HL-60/S4 (cell line): ENCODE data around the gene ZNF672.
"Not testable (repeated sequence)": the region's sequence is repeated elsewhere in the genome, so short reads cannot be mapped to it uniquely, and the experiment has no call there.

ENCODE experiments used
- in situ Hi-C: fragments of 300-500 bp; cut with MboI; formaldehyde crosslinking; loops from 2 replicates; pipeline ENCODE4 v1.14.3; 2022; ENCODE audit warnings: low sequenced_read_pairs

ZNF672 gene

GRCh38 chr1:248837781-248838356, at the start of gene ZNF672:
Gene ZNF672 (plus strand): TSS chr1:248838224. CDS start chr1:248847275, 9,051 bp downstream.
- in situ Hi-C loops: no loop called here

GRCh38 chr1:248788327-248788726, 49.7 kb upstream of the ZNF672 start:
- in situ Hi-C loops: no loop called here

DNA sequence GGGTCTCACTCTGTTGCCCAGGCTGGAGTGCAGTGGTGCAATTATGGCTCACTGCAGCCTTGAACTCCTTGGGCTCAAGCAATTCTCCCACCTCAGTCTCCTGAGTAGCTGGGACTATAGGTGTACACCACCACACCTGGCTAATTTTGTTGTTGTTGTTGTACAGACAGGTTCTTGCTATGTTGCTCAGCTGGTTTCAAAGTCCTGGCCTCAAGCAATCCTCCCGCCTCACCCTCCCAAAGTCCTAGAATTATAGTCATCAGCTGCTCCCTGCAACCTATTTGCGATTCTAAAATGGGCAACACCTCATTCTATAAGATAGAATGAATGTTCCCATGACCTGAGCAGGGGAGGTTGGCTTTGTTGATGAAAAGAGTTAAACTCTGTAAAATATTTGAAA, 48.7 kb upstream of the ZNF672 start:
- in situ Hi-C loops: not testable (repeated sequence)

GRCh38 chr1:248790456-248790855, 47.6 kb upstream of the ZNF672 start:
- in situ Hi-C loops: no loop called here

DNA sequence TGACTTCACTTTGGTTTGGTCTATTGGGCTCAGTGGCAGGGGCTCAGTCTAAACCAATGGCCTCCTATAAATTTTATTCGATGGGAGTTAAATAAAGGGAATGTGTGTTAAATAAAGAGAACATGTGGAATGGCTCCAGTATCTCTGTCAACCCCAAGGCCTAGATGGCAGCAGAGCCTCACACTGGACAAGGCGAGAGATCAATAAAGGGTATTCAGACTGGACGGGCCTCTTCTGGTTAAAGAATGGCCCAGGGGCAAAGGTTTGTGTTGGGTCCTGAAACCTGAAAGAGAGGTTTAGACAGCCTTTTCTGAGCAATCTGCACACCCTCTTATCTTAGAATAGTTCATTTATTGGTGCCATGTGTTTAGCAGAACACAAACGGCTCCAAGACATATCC, 47.0 kb upstream of the ZNF672 start:
- in situ Hi-C loops: no loop called here

GRCh38 chr1:248792342-248792741, 45.7 kb upstream of the ZNF672 start:
- in situ Hi-C loops: no loop called here

- in situ Hi-C loops: no loop called here
Measured at GRCh38 chr1:248793592-248793991, 44.4 kb upstream of the ZNF672 start.

DNA sequence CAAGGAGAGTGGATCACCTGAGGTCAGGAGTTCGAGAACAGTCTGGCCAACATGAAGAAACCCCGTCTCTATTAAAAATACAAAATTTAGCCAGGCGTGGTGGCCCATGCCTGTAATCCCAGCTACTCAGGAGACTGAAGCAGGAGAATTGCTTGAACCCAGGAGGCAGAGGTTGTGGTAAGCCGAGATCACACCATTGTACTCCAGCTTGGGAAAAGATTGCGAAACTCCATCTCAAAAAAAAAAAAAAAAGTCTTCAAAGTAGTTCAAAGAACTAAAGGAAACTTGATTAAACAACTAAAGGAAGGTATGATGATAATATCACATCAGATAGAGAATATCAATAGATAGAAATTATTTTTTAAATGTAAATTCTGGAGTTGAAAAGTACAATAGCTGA, 43.4 kb upstream of the ZNF672 start:
- in situ Hi-C loops: not testable (repeated sequence)

- in situ Hi-C loops: no loop called here
Measured at GRCh38 chr1:248798791-248799190, 39.2 kb upstream of the ZNF672 start.

DNA sequence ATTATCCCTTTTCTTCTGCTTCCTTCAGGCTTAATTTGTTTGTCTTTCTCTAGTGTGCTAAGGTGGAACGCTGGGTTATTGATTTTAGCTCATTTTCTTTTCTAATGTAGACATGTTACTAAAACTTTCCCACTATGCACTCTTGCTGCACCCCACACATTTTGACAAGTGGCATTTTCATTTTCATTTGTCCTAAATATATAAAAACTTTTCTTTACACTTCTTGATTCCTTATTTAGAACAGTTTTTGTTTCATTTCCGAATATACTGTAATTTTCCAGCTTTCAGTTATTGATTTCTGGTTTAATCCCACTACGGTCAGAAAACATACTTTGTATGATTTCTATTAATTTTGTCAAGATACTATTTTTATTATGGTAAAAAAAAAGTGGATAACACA, 37.6 kb upstream of the ZNF672 start:
- in situ Hi-C loops: no loop called here

DNA sequence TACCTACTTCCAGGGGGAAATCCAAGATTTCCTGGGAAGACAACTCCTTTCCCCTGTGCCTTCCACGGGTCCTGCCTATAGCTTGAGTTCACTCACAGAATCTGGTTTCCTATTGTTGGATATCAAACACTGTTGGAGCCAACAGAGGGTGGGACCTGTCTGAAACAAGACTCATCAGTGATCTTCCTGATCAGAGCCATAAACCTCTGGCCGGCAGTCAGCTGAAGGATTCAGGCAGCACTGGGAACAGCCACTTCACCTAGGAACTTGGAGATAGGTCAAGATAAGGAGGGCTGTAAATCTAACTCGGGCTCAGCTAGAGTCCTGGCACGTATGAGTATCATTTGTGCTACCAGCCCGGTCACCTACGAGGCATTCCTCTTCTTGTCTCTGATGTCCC, 35.6 kb upstream of the ZNF672 start:
- in situ Hi-C loops: no loop called here

DNA sequence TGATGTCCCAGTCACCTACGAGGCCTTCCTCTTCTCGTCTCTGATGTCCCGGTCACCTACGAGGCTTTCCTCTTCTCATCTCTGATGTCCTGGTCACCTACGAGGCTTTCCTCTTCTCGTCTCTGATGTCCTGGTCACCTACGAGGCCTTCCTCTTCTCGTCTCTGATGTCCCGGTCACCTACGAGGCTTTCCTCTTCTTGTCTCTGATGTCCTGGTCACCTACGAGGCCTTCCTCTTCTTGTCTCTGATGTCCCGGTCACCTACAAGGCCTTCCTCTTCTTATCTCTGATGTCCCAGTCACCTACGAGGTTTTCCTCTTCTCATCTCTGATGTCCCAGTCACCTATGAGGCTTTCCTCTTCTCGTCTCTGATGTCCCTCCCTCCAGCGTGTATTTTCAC, 34.5 kb upstream of the ZNF672 start:
- in situ Hi-C loops: not testable (repeated sequence)

DNA sequence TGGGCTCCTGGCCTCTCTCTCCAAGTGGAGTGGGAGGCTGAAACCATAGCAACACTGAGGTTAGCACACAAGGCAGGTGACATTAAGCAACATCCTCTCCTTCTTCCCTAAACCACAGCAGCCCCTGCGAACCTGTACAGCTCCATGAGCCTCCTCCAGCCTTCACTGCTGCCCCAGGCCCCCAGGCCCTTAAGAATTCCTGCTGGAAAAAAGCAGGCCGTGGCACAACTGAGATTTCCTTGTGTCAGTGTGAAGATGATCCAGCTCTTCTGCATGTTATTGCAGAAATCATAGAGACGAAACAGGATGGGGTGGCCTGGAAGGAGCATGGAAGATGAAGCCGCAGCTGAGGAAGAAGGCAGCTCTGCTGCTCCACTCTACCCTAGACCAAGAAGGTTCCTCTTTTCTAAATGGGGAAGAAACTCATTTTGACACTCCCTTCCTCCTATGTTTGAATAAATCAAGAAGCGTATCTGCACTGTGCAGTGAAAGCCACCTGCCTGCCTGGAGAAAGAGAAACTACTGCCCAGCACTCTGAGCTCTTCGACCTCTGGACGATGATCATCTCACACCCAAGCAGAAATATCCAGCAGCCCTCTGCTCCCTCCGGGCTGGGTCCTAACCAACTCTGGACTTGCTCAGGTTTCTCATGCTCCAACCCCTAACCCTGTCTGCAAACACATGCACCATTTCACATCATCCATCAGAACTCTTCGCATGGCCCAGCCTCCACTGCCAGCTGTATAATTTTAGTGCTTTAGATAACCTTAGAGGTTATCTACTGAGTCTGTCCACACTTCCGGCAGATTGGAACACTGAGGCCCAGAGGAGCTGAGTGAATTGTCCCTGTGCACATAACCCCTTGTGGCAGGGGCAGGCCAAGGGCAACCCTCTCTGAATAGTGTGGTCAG, 33.0 kb upstream of the ZNF672 start:
- in situ Hi-C loops: no loop called here

- in situ Hi-C loops: no loop called here
Measured at GRCh38 chr1:248805876-248806275, 32.1 kb upstream of the ZNF672 start.

DNA sequence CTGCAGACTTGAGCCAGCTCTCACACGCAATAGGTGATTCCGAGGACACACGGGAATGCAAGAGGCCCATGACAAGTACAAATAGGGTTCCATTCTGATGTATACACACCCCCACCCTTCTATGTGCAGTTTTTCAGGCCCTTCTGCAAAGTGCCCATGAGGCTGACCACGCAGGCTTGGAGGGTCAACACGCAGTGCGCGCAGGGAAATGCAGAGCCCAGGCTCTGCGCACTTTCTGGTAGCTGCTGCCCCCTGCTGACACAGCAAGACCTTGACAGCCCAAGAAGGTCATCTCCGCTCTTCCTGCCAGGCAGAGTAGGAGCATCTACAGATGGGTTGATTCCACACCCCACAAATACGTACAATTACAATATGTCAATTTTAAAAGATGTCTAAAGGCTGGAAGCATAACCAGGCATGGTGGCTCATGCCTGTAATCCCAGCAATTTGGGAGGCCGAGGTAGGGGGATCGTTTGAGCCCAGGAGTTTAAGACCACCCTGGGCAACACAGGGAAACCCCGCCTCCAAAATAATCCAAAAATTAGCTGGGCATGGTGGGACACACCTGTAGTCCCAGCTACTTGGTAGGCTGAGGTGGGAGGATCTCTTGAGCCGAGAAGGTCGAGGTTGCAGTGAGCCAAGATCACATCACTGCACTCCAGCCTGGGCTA, 30.8 kb upstream of the ZNF672 start:
- in situ Hi-C loops: no loop called here

- in situ Hi-C loops: no loop called here
Measured at GRCh38 chr1:248808876-248809275, 29.1 kb upstream of the ZNF672 start.

DNA sequence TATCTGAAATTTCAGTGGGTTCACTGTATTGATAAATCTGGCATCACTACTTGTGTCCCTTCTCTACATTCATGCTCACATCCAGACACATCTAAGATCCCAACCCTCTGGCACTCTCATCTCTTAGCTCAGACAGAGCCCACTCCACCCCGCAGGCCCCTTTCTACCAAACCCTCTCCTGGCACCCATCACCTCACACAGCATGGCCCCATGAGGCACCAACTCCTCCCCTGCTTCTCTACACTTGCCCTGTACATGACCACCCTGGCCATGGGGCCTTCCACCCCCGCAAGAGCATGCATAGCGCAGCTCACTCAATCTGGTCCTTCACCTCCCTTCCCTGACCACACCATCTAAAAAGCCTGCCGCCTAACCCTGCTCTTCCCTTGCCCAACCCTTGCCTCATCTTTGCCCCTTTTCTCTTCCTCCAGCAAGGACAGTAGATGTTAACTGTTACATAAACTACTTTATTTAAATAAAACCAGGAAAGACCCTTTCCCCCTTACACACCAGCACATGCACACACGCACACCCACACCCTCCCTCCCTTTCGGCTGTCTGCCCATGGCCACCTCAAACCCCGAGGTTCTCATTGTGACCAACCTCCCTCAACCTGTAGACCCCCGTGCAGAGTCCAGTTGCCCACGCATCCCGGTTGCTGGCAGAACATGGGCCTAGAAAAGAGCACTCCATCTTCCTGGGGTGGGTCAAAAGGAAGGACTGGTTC, 27.9 kb upstream of the ZNF672 start:
- in situ Hi-C loops: no loop called here

DNA sequence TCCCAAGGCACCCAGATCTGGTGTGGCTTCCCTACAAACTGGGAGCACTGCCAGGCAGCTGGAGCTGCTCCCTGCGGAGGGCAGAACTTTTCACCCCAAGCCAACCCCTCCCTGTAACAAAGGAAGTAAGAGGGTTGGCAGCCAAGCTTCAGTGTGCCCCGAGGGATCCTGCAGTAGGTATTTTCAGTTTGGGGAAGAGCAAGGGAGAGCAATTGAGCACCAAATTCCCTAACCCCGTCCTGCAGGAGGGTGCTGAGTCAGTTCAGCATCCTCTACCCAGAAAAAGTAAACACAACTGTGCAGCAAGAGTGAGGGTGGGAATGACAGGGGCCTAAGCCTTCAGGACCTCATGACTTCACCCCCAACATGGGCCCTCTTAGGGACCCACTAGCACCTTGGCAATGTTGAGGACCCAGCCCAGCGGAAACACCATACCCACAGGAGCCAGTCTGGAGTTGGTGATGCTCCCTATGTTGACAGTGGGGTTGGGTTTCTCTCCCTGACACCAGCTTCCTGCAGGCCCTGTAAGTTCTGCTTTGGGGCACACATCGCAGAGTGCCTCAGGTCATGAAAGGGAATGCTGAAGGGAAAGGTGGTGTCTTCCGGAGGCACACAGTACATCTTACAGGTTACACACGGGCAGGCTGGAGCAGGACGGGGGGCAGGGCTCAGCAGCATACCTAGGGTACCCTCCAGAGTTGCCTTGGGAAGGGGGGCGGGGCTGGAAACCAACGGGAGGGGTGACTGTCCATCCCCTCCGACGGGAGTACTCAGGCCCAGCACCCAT, 27.1 kb upstream of the ZNF672 start:
- in situ Hi-C loops: no loop called here

DNA sequence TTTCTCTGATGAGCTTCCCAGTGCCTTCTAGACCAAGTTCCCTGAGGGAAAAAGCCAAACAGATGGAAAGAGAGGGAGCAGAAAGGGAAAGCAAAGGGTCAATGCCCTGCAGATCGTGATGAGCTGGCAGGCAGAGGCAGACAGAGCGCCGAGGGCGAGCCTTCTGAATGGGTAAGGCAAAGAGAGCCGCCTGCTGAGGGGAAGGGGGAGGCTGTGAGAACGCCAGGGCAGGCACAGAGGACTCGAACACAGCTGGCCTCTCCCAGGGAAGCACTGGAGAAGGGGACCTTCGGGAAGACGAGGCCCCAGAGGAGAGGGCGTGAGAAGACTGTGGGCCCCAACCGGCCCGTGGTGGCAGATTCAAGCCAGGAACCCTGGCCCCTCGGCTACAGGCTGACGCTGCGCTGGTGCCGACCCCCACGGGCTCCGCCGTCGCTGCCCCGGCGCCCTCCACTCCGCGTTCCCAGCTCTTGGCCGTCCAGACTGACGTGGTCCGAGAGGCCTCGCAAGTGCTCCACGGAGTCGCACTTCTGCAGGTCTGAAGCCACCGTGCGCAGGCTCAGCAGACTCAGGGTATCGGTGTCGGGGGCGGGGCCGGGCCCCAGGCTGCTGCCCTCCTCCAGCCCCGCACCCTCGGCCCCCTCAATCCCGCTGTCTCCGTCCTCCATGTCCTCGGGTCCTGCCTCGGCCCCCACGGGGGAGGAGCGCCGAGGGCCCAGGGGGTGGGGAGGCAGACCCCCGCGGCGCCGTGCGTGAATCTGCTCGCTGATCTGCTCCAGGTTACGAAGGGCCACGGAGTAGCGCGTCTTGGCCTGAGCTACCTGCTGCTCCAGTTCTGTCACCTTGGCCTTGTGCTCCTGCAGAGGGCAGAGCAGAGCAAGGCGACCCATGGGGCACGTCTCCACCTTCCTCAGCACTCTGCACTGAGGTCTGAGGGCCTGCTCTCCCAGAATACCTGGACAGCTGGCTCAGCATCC, 26.2 kb upstream of the ZNF672 start:
- in situ Hi-C loops: no loop called here
